ENCODE measurements around the gene PRDM16. TPM values are rescaled to one million over a fixed set of nuclear protein-coding genes. Genes with fewer than 3 reads are reported as not detected.

PRDM16 gene
- total RNA-seq, 1 donor from 2014 or later, result 0.79 TPM

- TF ChIP-seq, protein P1, sequence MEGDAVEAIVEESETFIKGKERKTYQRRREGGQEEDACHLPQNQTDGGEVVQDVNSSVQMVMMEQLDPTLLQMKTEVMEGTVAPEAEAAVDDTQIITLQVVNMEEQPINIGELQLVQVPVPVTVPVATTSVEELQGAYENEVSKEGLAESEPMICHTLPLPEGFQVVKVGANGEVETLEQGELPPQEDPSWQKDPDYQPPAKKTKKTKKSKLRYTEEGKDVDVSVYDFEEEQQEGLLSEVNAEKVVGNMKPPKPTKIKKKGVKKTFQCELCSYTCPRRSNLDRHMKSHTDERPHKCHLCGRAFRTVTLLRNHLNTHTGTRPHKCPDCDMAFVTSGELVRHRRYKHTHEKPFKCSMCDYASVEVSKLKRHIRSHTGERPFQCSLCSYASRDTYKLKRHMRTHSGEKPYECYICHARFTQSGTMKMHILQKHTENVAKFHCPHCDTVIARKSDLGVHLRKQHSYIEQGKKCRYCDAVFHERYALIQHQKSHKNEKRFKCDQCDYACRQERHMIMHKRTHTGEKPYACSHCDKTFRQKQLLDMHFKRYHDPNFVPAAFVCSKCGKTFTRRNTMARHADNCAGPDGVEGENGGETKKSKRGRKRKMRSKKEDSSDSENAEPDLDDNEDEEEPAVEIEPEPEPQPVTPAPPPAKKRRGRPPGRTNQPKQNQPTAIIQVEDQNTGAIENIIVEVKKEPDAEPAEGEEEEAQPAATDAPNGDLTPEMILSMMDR (IDR thresholded peaks at IDR 0.05; ENCODE audit: insufficient read depth, low read length, severe bottlenecking), result no peak
- no peak overlapping the region for H3K4me3 ChIP-seq (ENCODE audit: low read depth, low read length)
- no peak for FAIRE-seq
- no peak for DNase-seq (ENCODE audit: low read depth)
- no peaks in the 10 kb centered on the region for H3K27me3 ChIP-seq (ENCODE audit: control insufficient read depth, insufficient read depth, low read length)
- H3K36me3 ChIP-seq (ENCODE audit: control insufficient read depth, insufficient read depth, low read length), result no peaks in the 10 kb centered on the region
Observed at GRCh38 chr1:3345792-3346191, 276.8 kb downstream of the PRDM16 start.

- Histone ChIP-seq H3K4me3 (ENCODE audit: low read depth, low read length) (no peak overlapping the region), H3K36me3 (ENCODE audit: control insufficient read depth, insufficient read depth, low read length) (no peaks in the 10 kb centered on the region), H3K27me3 (ENCODE audit: control insufficient read depth, insufficient read depth, low read length) (no peaks in the 10 kb centered on the region)
- DNase-seq (ENCODE audit: low read depth) (no peak), FAIRE-seq (no peak)
- TF ChIP-seq, protein P1 (IDR thresholded peaks at IDR 0.05; ENCODE audit: insufficient read depth, low read length, severe bottlenecking), result no peak
Observed at GRCh38 chr1:3346478-3346877, 277.5 kb downstream of the PRDM16 start.

DNA sequence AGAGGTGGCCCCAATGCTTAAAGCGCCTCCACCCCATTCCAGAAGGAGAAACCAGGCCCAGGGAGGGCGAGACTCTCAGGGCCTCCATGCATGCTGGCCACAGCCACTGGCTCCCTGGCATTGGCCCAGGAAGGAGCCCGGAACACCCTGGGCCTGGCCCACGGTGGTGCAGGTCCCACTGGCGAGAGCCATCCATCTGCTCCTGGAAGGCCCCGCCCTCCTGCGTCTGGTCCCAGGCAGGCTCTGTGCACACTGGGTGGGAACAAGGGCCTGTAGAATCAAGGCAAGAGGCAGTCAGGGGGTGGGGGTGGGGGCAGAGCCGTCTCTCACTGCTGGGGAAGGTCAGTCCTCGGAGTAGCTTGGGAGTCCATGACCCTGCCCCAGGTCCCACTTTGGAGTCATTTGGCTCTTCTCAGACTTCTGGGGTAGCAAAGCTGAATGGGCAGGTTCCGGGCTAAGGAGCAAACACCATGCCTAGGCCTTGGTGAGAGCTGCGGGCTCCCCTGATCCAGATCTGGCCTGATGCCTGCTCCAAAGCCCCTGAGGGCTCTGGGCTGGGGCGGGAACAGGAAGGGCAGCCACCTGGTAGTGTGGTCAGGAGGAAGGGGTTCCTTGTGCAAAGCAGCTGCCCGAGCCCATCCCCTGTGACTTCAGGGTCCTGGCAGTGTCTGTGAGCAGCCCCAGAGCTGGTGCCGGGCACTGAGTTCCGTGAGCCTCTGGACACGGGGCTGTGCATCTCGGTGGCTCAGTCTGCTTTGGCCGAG is 278.4 kb downstream of the PRDM16 start:
- FAIRE-seq, result no peak
- TF ChIP-seq, protein P1 (IDR thresholded peaks at IDR 0.05; ENCODE audit: insufficient read depth, low read length, severe bottlenecking), result no peak
- H3K4me3 ChIP-seq (ENCODE audit: low read depth, low read length), result no peak overlapping the region
- H3K27me3 ChIP-seq (ENCODE audit: control insufficient read depth, insufficient read depth, low read length), result no peaks in the 10 kb centered on the region
- DNase-seq (ENCODE audit: low read depth), result no peak
- no peaks in the 10 kb centered on the region for H3K36me3 ChIP-seq (ENCODE audit: control insufficient read depth, insufficient read depth, low read length)

- FAIRE-seq (no peak), DNase-seq (ENCODE audit: low read depth) (no peak)
- Histone ChIP-seq H3K4me3 (ENCODE audit: low read depth, low read length) (no peak overlapping the region), H3K36me3 (ENCODE audit: control insufficient read depth, insufficient read depth, low read length) (no peaks in the 10 kb centered on the region), H3K27me3 (ENCODE audit: control insufficient read depth, insufficient read depth, low read length) (no peaks in the 10 kb centered on the region)
- TF ChIP-seq, protein P1 (IDR thresholded peaks at IDR 0.05; ENCODE audit: insufficient read depth, low read length, severe bottlenecking), result no peak
Observed at GRCh38 chr1:3348196-3348865, 279.3 kb downstream of the PRDM16 start.

DNA sequence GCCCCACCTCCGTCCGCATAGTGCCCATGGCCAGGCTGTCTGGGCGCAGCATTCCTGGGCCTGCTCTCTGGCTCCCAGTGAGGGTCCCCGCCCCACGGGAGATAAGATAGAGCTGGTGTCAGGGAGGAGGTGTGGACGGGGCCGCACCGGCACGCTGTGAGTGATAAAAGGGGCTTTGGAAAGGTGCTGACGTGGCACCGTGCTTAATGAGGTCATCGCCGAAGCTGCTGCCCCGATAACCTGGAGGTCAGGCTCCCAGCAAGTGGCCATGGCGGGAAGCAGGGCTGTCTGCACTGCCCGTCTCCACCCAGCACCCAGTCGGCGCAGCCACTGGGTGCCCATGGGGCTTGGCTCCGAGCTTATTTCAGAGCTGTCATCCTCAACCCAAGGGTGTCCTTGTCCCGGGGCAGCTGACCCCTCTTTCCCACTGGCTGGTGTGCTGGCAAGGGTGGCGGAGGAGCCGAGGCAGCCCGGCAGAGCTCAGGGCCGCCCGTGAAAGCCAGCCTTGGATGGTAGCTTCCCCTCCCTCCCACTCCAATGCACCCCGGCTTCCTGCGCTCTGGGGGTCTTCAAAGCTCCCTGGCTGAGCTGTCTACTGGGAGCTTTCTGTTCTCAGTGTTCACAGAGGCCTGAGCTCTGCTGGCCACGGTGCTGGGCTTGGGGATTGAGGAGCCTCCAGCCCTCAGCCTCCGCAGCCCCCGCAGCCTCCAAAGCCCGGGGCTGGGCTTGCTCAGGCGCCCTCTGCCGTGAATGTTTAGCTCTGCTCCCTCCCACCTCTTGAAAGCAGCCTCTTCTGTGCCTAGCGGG is 280.4 kb downstream of the PRDM16 start:
- Histone ChIP-seq H3K4me3 (ENCODE audit: low read depth, low read length) (no peak overlapping the region), H3K27me3 (ENCODE audit: control insufficient read depth, insufficient read depth, low read length) (no peaks in the 10 kb centered on the region), H3K36me3 (ENCODE audit: control insufficient read depth, insufficient read depth, low read length) (no peaks in the 10 kb centered on the region)
- no peak for DNase-seq (ENCODE audit: low read depth)
- TF ChIP-seq, protein P1 (IDR thresholded peaks at IDR 0.05; ENCODE audit: insufficient read depth, low read length, severe bottlenecking), result no peak
- no peak for FAIRE-seq

Data from bronchial epithelial cell (primary cell).